OCI-LY7 (cell line): ENCODE results near the gene UBL4A. TPM values are rescaled to one million over a fixed set of nuclear protein-coding genes. Genes with fewer than 3 reads are reported as not detected.

Source experiments
- BruUV-seq: library from RNA; stranded (reverse); fragments of 400-500 nt; replicated peaks from 2 replicates; lab custom pipeline; 2021; lab: Mats Ljungman, UMichigan
- CTCF ChIA-PET: fragments of 300-600 bp; sonication (Branson Sonifier 250); formaldehyde crosslinking; loops from one replicate; lab custom pipeline; 2022; ENCODE audit warnings: antibody characterized with exemption; ENCODE audit not compliant: unreplicated experiment; lab: Charles Lee
- POLR2A ChIA-PET: fragments of 300-600 bp; sonication (Branson Sonifier 250); formaldehyde crosslinking; loops from one replicate; lab custom pipeline; 2022; ENCODE audit warnings: antibody characterized with exemption; lab: Charles Lee
- DNase-seq: peaks from one replicate; pipeline ENCODE4 v3.0.0-alpha.2; 2015; ENCODE audit warnings: low spot score
- H2AFZ ChIP-seq: fragments of 200-600 bp; sonication (generic), shearing (Covaris generic); 2 replicates; pipeline ENCODE4 v1.6.1; 2014; ENCODE audit warnings: mild to moderate bottlenecking, antibody characterized with exemption, low read length, moderate library complexity
- H3K27ac ChIP-seq: fragments of 200-600 bp; sonication (generic); 2 replicates; pipeline ENCODE4 v1.5.1; 2014; ENCODE audit warnings: mixed run types, low read depth, mild to moderate bottlenecking, moderate library complexity, low read length, inconsistent platforms; ENCODE audit not compliant: poor library complexity, severe bottlenecking
- H3K36me3 ChIP-seq: fragments of 200-600 bp; sonication (generic); 2 replicates; pipeline ENCODE4 v1.6.1; 2014; ENCODE audit warnings: mild to moderate bottlenecking, antibody characterized with exemption, low read length, moderate library complexity, mixed read lengths; ENCODE audit not compliant: insufficient read depth
- H3K4me1 ChIP-seq: fragments of 200-600 bp; sonication (generic); 2 replicates; pipeline ENCODE4 v1.5.1; 2014; ENCODE audit warnings: mild to moderate bottlenecking, low read length; ENCODE audit not compliant: insufficient read depth, poor library complexity, severe bottlenecking
- H3K4me2 ChIP-seq: fragments of 200-600 bp; sonication (generic); 2 replicates; pipeline ENCODE4 v1.6.1; 2014; ENCODE audit warnings: mild to moderate bottlenecking, low read length
- H3K4me3 ChIP-seq: fragments of 200-600 bp; sonication (generic); 2 replicates; pipeline ENCODE4 v1.5.1; 2014; ENCODE audit warnings: mild to moderate bottlenecking, low read depth, low read length; ENCODE audit not compliant: poor library complexity, severe bottlenecking
- H3K79me2 ChIP-seq: fragments of 200-600 bp; sonication (generic); 2 replicates; pipeline ENCODE4 v1.6.1; 2016; ENCODE audit warnings: low read depth, mild to moderate bottlenecking, low read length, moderate library complexity, mixed read lengths; ENCODE audit not compliant: insufficient read depth
- H3K9me2 ChIP-seq: fragments of 200-600 bp; sonication (generic); 2 replicates; pipeline ENCODE4 v1.6.1; 2016; ENCODE audit warnings: mild to moderate bottlenecking, low read length, mixed read lengths; ENCODE audit not compliant: insufficient read depth
- H3K9me3 ChIP-seq: fragments of 200-600 bp; sonication (generic); 2 replicates; pipeline ENCODE4 v1.6.1; 2014; ENCODE audit warnings: mild to moderate bottlenecking, mixed run types, low read length, mixed read lengths
- H4K20me1 ChIP-seq: fragments of 200-600 bp; sonication (generic); 2 replicates; pipeline ENCODE4 v1.6.1; 2014; ENCODE audit warnings: mild to moderate bottlenecking, antibody characterized with exemption, low read length, moderate library complexity, mixed read lengths; ENCODE audit not compliant: insufficient read depth
- CTCF ChIP-seq: fragments of 200-600 bp; sonication (generic); conservative IDR thresholded peaks from 2 replicates; pipeline ENCODE4 v1.5.1; 2014; ENCODE audit warnings: mild to moderate bottlenecking, antibody characterized with exemption, low read length, moderate library complexity, mixed read lengths
- EZH2phosphoT487 ChIP-seq: fragments of 200-600 bp; sonication (generic); IDR thresholded peaks from 2 replicates; pipeline ENCODE4 v1.6.1; 2018; ENCODE audit warnings: low read depth, borderline replicate concordance, mild to moderate bottlenecking, mixed run types, antibody characterized with exemption, low read length, moderate library complexity, mixed read lengths
- intact Hi-C: fragments of 100-400 bp; cut with micrococcal nuclease; formaldehyde crosslinking; loops from one replicate; pipeline ENCODE4 v1.10.0; 2022; ENCODE audit not compliant: unreplicated experiment
- total RNA-seq, 2 experiments: library from RNA; depleted of rRNA in 1 of 2; stranded (reverse); fragments of >200 nt in 1 of 2; shearing (Covaris generic) in 1 of 2; gene quantifications; 2 replicates each; pipeline ENCODE4 v1.2.3, GENCODE V29; 2014 to 2022

UBL4A gene
- total RNA-seq, 2 experiments from 2014 or later, result 49.7 to 89.9 TPM

- POLR2A ChIA-PET, result no interaction called here
- H3K4me3 ChIP-seq, result no peak overlapping the region
- TF ChIP-seq CTCF (no peak), EZH2phosphoT487 (no peak)
- no peak overlapping the region for H3K4me2 ChIP-seq
- no peak for DNase-seq
- H2AFZ ChIP-seq, result no peak overlapping the region
- no peak overlapping the region for H3K27ac ChIP-seq
- H3K4me1 ChIP-seq, result no peaks in the 10 kb centered on the region
- peaks cover 9% of the 10 kb centered on the region for H3K36me3 ChIP-seq
- BruUV-seq, result no TSS peak
- no peaks in the 10 kb centered on the region for H4K20me1 ChIP-seq
- CTCF ChIA-PET, result no interaction called here
- no peaks in the 10 kb centered on the region for H3K9me2 ChIP-seq
- intact Hi-C loops, result no loop called here
- no peaks in the 10 kb centered on the region for H3K79me2 ChIP-seq
- no peaks in the 10 kb centered on the region for H3K9me3 ChIP-seq
These were observed 21.9 kb upstream of the UBL4A start for GRCh38 chrX:154508384-154508745.

DNA sequence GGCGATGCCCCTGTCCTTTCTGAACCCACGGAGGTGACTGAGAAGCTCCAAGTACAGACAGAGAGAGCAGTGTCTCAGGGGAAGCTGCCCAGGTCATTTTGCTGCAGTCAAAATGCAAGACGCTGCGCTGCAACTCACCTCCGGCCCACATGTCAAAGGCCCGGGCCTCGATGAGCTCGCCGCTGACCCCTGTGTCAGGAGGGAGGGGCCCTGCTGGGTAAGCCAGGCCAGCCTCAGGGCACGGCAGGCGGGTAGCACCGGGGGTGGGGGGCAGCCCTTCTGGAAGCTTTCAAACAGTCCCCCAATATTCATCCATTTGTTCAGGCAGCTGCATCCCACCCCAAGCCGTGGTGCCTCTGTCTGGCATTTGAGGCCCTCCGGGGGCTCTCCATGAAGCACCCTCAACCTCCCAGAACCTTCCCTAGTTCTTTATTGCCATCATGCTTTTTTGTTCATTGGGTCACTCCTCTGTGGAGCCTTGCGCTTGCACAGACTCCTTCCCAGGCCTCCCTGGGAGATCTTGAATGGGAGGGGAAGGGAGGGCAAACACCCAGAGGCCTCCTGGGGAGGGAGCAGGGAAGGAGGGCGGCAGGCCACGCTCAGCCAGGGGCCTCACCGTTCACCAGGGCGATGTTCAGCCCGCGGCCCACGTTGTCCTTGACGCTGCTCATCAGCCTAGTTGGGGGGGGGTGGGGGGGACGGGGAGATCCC is 21.4 kb upstream of the UBL4A start:
- CTCF ChIA-PET, result no interaction called here
- no peak for TF ChIP-seq CTCF
- no peak for TF ChIP-seq EZH2phosphoT487
- Histone ChIP-seq H2AFZ (no peak overlapping the region), H4K20me1 (no peaks in the 10 kb centered on the region), H3K9me2 (no peaks in the 10 kb centered on the region), H3K4me3 (no peak overlapping the region), H3K79me2 (no peaks in the 10 kb centered on the region), H3K36me3 (peaks cover 9% of the 10 kb centered on the region), H3K9me3 (no peaks in the 10 kb centered on the region), H3K4me1 (no peaks in the 10 kb centered on the region), H3K4me2 (no peak overlapping the region), H3K27ac (no peak overlapping the region)
- DNase-seq, result no peak
- BruUV-seq, result no TSS peak
- POLR2A ChIA-PET, result no interaction called here
- intact Hi-C loops, result no loop called here

GRCh38 chrX:154506483-154507332 is 20.3 kb upstream of the UBL4A start:
- TF ChIP-seq EZH2phosphoT487, result no peak
- TF ChIP-seq CTCF, result no peak
- peaks cover 9% of the 10 kb centered on the region for H3K36me3 ChIP-seq
- no TSS peak for BruUV-seq
- H4K20me1 ChIP-seq, result no peaks in the 10 kb centered on the region
- no peak for DNase-seq
- H3K4me3 ChIP-seq, result no peak overlapping the region
- CTCF ChIA-PET, result no interaction called here
- no peaks in the 10 kb centered on the region for H3K79me2 ChIP-seq
- intact Hi-C loops, result no loop called here
- no peaks in the 10 kb centered on the region for H3K9me3 ChIP-seq
- H2AFZ ChIP-seq, result no peak overlapping the region
- no peaks in the 10 kb centered on the region for H3K4me1 ChIP-seq
- no peak overlapping the region for H3K4me2 ChIP-seq
- POLR2A ChIA-PET, result no interaction called here
- H3K9me2 ChIP-seq, result no peaks in the 10 kb centered on the region
- no peak overlapping the region for H3K27ac ChIP-seq
